Suprapubic skin (tissue), 4 donors: Measurements from ENCODE around the gene CHDH.

ENCODE experiments used
- CTCF ChIP-seq, 2 donors: fragments of 200-600 bp in 1 of 2; fragments of 450-650 bp in 1 of 2; sonication (generic) in 1 of 2; IDR thresholded peaks; one replicate each; pipeline ENCODE4 v1.5.1; 2016 to 2019; ENCODE audit warnings: antibody characterized with exemption in 2 of 2, mild to moderate bottlenecking in 1 of 2, moderate library complexity in 1 of 2
- POLR2A ChIP-seq, 2 donors: fragments of 450-650 bp; IDR thresholded peaks; one replicate each; pipeline ENCODE4 v1.6.1; 2017; ENCODE audit warnings: antibody characterized with exemption in 2 of 2, mild to moderate bottlenecking in 2 of 2, moderate library complexity in 2 of 2
- POLR2AphosphoS5 ChIP-seq, 3 donors: sonication (generic); formaldehyde crosslinking; IDR thresholded peaks; one replicate each; pipeline ENCODE4 v1.6.1; 2017; ENCODE audit warnings: antibody characterized with exemption in 3 of 3

GRCh38 chr3:53821631-53822121 is 24.5 kb downstream of the CHDH start:
- TF ChIP-seq POLR2AphosphoS5 (IDR thresholded peaks at IDR 0.05), result no peak
- TF ChIP-seq CTCF (IDR thresholded peaks at IDR 0.05), result no peak
- no peak for TF ChIP-seq POLR2A (IDR thresholded peaks at IDR 0.05)
